ENCODE results near the gene CCDC159. TPM values are rescaled to one million over a fixed set of nuclear protein-coding genes. Genes with fewer than 3 reads are reported as not detected.

CCDC159 gene
- total and polyA plus RNA-seq, 12 donors, result 13.0 to 79.9 (median 19.7) TPM

GRCh38 chr19:11390933-11391680, 44.8 kb downstream of the CCDC159 start:
- Histone ChIP-seq H3K9me3 (peaks cover 0 to 9% (median 6%) of the 10 kb centered on the region in 11 donors), H3K27me3 (no peaks in the 10 kb centered on the region), H3K4me1 (peaks cover 0 to 9% (median 0%) of the 10 kb centered on the region in 9 donors), H3K36me3 (no peaks in the 10 kb centered on the region), H3K4me3 (no peak overlapping the region), H3K27ac (no peak overlapping the region)
- ATAC-seq, result no peak
- DNase-seq, result no peak
- TF ChIP-seq CTCF (IDR thresholded peaks at IDR 0.05), result no peak
- intact Hi-C loops (cut with DNase I), result no loop called here
- WGBS, 2 donors, result 74 to 84% methylated on average over 4 of the region's 4 CpGs

- intact Hi-C loops (cut with DNase I), result no loop called here
- no peaks in the 10 kb centered on the region for H3K9me3 ChIP-seq
These were observed 50.8 kb downstream of the CCDC159 start for GRCh38 chr19:11397089-11397610.

GRCh38 chr19:11399667-11400066, 53.3 kb downstream of the CCDC159 start:
- H3K4me1 ChIP-seq, result peaks cover 0 to 5% (median 0%) of the 10 kb centered on the region in 9 donors
- intact Hi-C loops (cut with DNase I), result loop anchor here in 2 of 10 donors (10.0 kb wide), 1 partner anchor 105 kb away; the partner anchor contains the start of gene TSPAN16 (in 2 of the 2)
- H3K27ac ChIP-seq, result no peak overlapping the region
- WGBS, 2 donors, result 91 to 95% methylated on average over 9 of the region's 9 CpGs
- no peaks in the 10 kb centered on the region for H3K9me3 ChIP-seq
- H3K27me3 ChIP-seq, result peaks cover 0 to 5% (median 0%) of the 10 kb centered on the region in 7 donors
- no peak overlapping the region for H3K4me3 ChIP-seq
- peak in 1 of 8 donors; percentile 41 for ATAC-seq
- H3K36me3 ChIP-seq, result peaks cover 0 to 9% (median 0%) of the 10 kb centered on the region in 9 donors
- no peak for TF ChIP-seq CTCF (IDR thresholded peaks at IDR 0.05)
- no peak for DNase-seq

More at GRCh38 chr19:11397089-11397610, 50.8 kb downstream of the CCDC159 start:
- Histone ChIP-seq H3K36me3 (peaks cover 0 to 9% (median 0%) of the 10 kb centered on the region in 9 donors), H3K4me3 (no peak overlapping the region), H3K27me3 (peaks cover 0 to 5% (median 0%) of the 10 kb centered on the region in 7 donors), H3K27ac (no peak overlapping the region), H3K4me1 (no peaks in the 10 kb centered on the region)
- TF ChIP-seq CTCF (IDR thresholded peaks at IDR 0.05), result no peak
- DNase-seq, result no peak
- 80 to 88% methylated on average over 22 of the region's 22 CpGs for WGBS, 2 donors
- no peak for ATAC-seq

- DNase-seq, result no peak
- intact Hi-C loops (cut with DNase I), result loop anchor here in 2 of 10 donors (10.0 kb wide), 1 partner anchor 106 kb away; the partner anchor contains the start of gene TSPAN16 (in 2 of the 2)
- WGBS, 2 donors, result 79 to 90% methylated on average over 1 of the region's 1 CpG
- Histone ChIP-seq H3K4me1 (peaks cover 0 to 12% (median 0%) of the 10 kb centered on the region in 9 donors), H3K27ac (no peak overlapping the region), H3K27me3 (peaks cover 0 to 5% (median under 1%) of the 10 kb centered on the region in 7 donors), H3K4me3 (no peak overlapping the region), H3K36me3 (peaks cover 0 to 9% (median 0%) of the 10 kb centered on the region in 9 donors), H3K9me3 (no peaks in the 10 kb centered on the region)
- TF ChIP-seq CTCF (IDR thresholded peaks at IDR 0.05), result no peak
- no peak for ATAC-seq
These were observed 54.5 kb downstream of the CCDC159 start for GRCh38 chr19:11400798-11401197.
